Epithelial cell of esophagus (primary cell): ENCODE data around the gene GLIPR1L1.

ENCODE experiments used
- DNase-seq: peaks from one replicate; pipeline ENCODE4 v3.0.0; 2010; ENCODE audit warnings: low read depth
- H3K4me3 ChIP-seq: 2 replicates; pipeline ENCODE4 v1.5.1; 2011; ENCODE audit warnings: mild to moderate bottlenecking, low read length, control low read depth
- CTCF ChIP-seq: IDR thresholded peaks from 2 replicates; pipeline ENCODE4 v1.5.1; 2011; ENCODE audit warnings: low read depth, mild to moderate bottlenecking, low read length, control low read depth, inconsistent platforms; ENCODE audit not compliant: insufficient read depth; ENCODE audit errors: missing control alignments

The GLIPR1L1 gene

GRCh38 chr12:75334384-75335030 is at the start of gene GLIPR1L1:
TSS of gene GLIPR1L1 (plus strand) at chr12:75334670. CDS start at chr12:75334729, 59 bp downstream.
- TF ChIP-seq CTCF, result peak; percentile 95

GRCh38 chr12:75288860-75289259 is 45.6 kb upstream of the GLIPR1L1 start:
- TF ChIP-seq CTCF, result no peak
- no peak for DNase-seq

More at GRCh38 chr12:75334384-75335030, at the start of gene GLIPR1L1:
- peak within 1 kb of the TSS; percentile 53 for H3K4me3 ChIP-seq
- peak; percentile 88 for DNase-seq

GRCh38 chr12:75289753-75290152 is 44.7 kb upstream of the GLIPR1L1 start:
- peak; percentile 37 for TF ChIP-seq CTCF
- DNase-seq, result peak; percentile 46
- H3K4me3 ChIP-seq, result no peak overlapping the region

More at GRCh38 chr12:75288860-75289259, 45.6 kb upstream of the GLIPR1L1 start:
- H3K4me3 ChIP-seq, result no peak overlapping the region

GRCh38 chr12:75291014-75291413 is 43.5 kb upstream of the GLIPR1L1 start:
- no peak for TF ChIP-seq CTCF
- no peak for DNase-seq
- H3K4me3 ChIP-seq, result no peak overlapping the region

- DNase-seq, result no peak
- H3K4me3 ChIP-seq, result no peak overlapping the region
- no peak for TF ChIP-seq CTCF
Observed at GRCh38 chr12:75294336-75294735, 40.1 kb upstream of the GLIPR1L1 start.

- H3K4me3 ChIP-seq, result no peak overlapping the region
- DNase-seq, result no peak
- TF ChIP-seq CTCF, result no peak
Observed at GRCh38 chr12:75294797-75295196, 39.7 kb upstream of the GLIPR1L1 start.

- no peak for DNase-seq
- no peak for TF ChIP-seq CTCF
- H3K4me3 ChIP-seq, result no peak overlapping the region
Observed at GRCh38 chr12:75302225-75302624, 32.2 kb upstream of the GLIPR1L1 start.
